HCT116 (cell line): ENCODE results near the gene C19orf44. TPM values are rescaled to one million over a fixed set of nuclear protein-coding genes. Genes with fewer than 3 reads are reported as not detected.
A peak's percentile ranks its signal among the peaks of the same experiment; 100 is the strongest.

Experiments
- ATAC-seq: fragments of 200-7000 bp; cut with Tn5 transposase; 2 replicates; pipeline ENCODE4 v1.9.1; 2020; ENCODE audit warnings: mild to moderate bottlenecking, moderate library complexity
- BruUV-seq: library from RNA; stranded (reverse); fragments of 400-500 nt; replicated peaks from 2 replicates; lab custom pipeline; 2021; lab: Mats Ljungman, UMichigan
- CTCF ChIA-PET: fragments of 300-600 bp; sonication (Branson Sonifier 250); formaldehyde crosslinking; loops from one replicate; lab custom pipeline; 2021; ENCODE audit warnings: antibody characterized with exemption; lab: Charles Lee
- POLR2A ChIA-PET: fragments of 300-600, 350-600 bp; sonication (Branson Sonifier 250); formaldehyde crosslinking; loops from one replicate; lab custom pipeline; 2021; ENCODE audit warnings: antibody characterized with exemption; lab: Charles Lee
- RAD21 ChIA-PET, 2 experiments: fragments of 300-600 bp; sonication (Branson Sonifier 250); formaldehyde crosslinking; loops; one replicate each; lab custom pipeline; 2023; ENCODE audit warnings: low total read pairs in 2 of 2; ENCODE audit not compliant: uncharacterized antibody in 2 of 2, unreplicated experiment in 2 of 2, low non-redundant PET in 1 of 2; lab: Charles Lee
- DNase-seq: peaks from one replicate; pipeline ENCODE4 v3.0.0-alpha.2; 2010; ENCODE audit warnings: low read depth, low spot score
- H2AFZ ChIP-seq: fragments of 200-600 bp; shearing (Covaris generic), sonication (generic); 2 replicates; pipeline ENCODE4 v1.6.1; 2017; ENCODE audit warnings: low read depth, mixed run types, mixed read lengths, antibody characterized with exemption, low read length; ENCODE audit not compliant: poor library complexity, severe bottlenecking
- H3K27ac ChIP-seq: 2 replicates; pipeline ENCODE4 v1.5.1; 2012; ENCODE audit warnings: low read depth, low read length
- H3K27me3 ChIP-seq: fragments of 200-600 bp; sonication (generic); 2 replicates; pipeline ENCODE4 v1.6.1; 2016; ENCODE audit warnings: mixed run types, low read length, mixed read lengths; ENCODE audit not compliant: insufficient read depth
- H3K36me3 ChIP-seq, 2 experiments: fragments of 200-500 bp in 1 of 2; fragments of 200-600 bp in 1 of 2; sonication (Bioruptor generic) in 1 of 2; sonication (generic) in 1 of 2; 2 replicates each; pipeline versions ENCODE4 v1.5.1 to v1.6.1; 2014 to 2016; ENCODE audit warnings: low read length in 2 of 2, inconsistent platforms in 1 of 2, mixed read lengths in 1 of 2, mixed run types in 1 of 2; ENCODE audit not compliant: insufficient read depth in 2 of 2, control insufficient read depth in 1 of 2
- H3K4me1 ChIP-seq, 2 experiments: fragments of 200-600 bp in 1 of 2; sonication (generic) in 1 of 2; 2 replicates each; pipeline versions ENCODE4 v1.5.1 to v1.6.1; 2012 to 2017; ENCODE audit warnings: low read length in 2 of 2, inconsistent platforms in 1 of 2, mild to moderate bottlenecking in 1 of 2, mixed read lengths in 1 of 2, mixed run types in 1 of 2, moderate library complexity in 1 of 2; ENCODE audit not compliant: insufficient read depth in 2 of 2, control insufficient read depth in 1 of 2
- H3K4me2 ChIP-seq: fragments of 200-600 bp; sonication (generic); 2 replicates; pipeline ENCODE4 v1.6.1; 2017; ENCODE audit warnings: mixed run types, low read length, mixed read lengths
- H3K4me3 ChIP-seq, 2 experiments: fragments of 200-600 bp in 1 of 2; sonication (generic) in 1 of 2; replicated peaks in 1 of 2; 2 replicates each; pipeline ENCODE4 v1.5.1; 2011 to 2016; ENCODE audit warnings: low read length in 2 of 2, control low read depth in 1 of 2, low read depth in 1 of 2, mild to moderate bottlenecking in 1 of 2, mixed read lengths in 1 of 2, mixed run types in 1 of 2
- H3K79me2 ChIP-seq: fragments of 200-600 bp; sonication (generic); 2 replicates; pipeline ENCODE4 v1.6.1; 2017; ENCODE audit warnings: mild to moderate bottlenecking, mixed run types, low read length, moderate library complexity, mixed read lengths; ENCODE audit not compliant: insufficient read depth
- H3K9ac ChIP-seq: fragments of 200-600 bp; sonication (generic); 2 replicates; pipeline ENCODE4 v1.6.1; 2016; ENCODE audit warnings: low read length, mixed read lengths
- H3K9me2 ChIP-seq: fragments of 200-600 bp; sonication (generic), shearing (Covaris generic); 2 replicates; pipeline ENCODE4 v1.6.1; 2017; ENCODE audit warnings: mixed run types, mild to moderate bottlenecking, moderate library complexity; ENCODE audit not compliant: insufficient read depth
- H3K9me3 ChIP-seq, 2 experiments: fragments of 200-500 bp in 1 of 2; fragments of 200-600 bp in 1 of 2; sonication (Bioruptor generic) in 1 of 2; sonication (generic) in 1 of 2; 2 replicates each; pipeline ENCODE4 v1.6.1; 2014 to 2017; ENCODE audit warnings: low read length in 2 of 2, mixed read lengths in 2 of 2, inconsistent platforms in 1 of 2, low read depth in 1 of 2, mild to moderate bottlenecking in 1 of 2, mixed run types in 1 of 2, moderate library complexity in 1 of 2; ENCODE audit not compliant: control insufficient read depth in 1 of 2, insufficient read depth in 1 of 2
- H4K20me1 ChIP-seq: fragments of 200-600 bp; sonication (generic), shearing (Covaris generic); 2 replicates; pipeline ENCODE4 v1.6.1; 2017; ENCODE audit warnings: mixed run types, mild to moderate bottlenecking, moderate library complexity; ENCODE audit not compliant: insufficient read depth
- CBX3 ChIP-seq: IDR thresholded peaks from 2 replicates; pipeline ENCODE4 v1.6.1; 2012; ENCODE audit warnings: low read depth
- CEBPB ChIP-seq: IDR thresholded peaks from 2 replicates; pipeline ENCODE4 v1.6.1; 2012; ENCODE audit warnings: low read depth
- CTCF ChIP-seq, 3 experiments: fragments of 200-600 bp in 1 of 3; sonication (generic) in 1 of 3; IDR thresholded peaks in 2 of 3; conservative IDR thresholded peaks in 1 of 3; 2 replicates each; pipeline ENCODE4 v1.5.1; 2012 to 2017; ENCODE audit warnings: low read depth in 2 of 3, low read length in 2 of 3, antibody characterized with exemption in 1 of 3, borderline replicate concordance in 1 of 3, control low read depth in 1 of 3, mild to moderate bottlenecking in 1 of 3, mixed read lengths in 1 of 3, mixed run types in 1 of 3, moderate library complexity in 1 of 3; ENCODE audit not compliant: insufficient read depth in 1 of 3
- ELF1 ChIP-seq: IDR thresholded peaks from 2 replicates; pipeline ENCODE4 v1.6.1; 2012; ENCODE audit warnings: low read depth, borderline replicate concordance
- EZH2 ChIP-seq: fragments of 200-600 bp; sonication (generic); IDR thresholded peaks from 2 replicates; pipeline ENCODE4 v1.6.1; 2017; ENCODE audit warnings: antibody characterized with exemption, mixed run types
- FOSL1 ChIP-seq: IDR thresholded peaks from 2 replicates; pipeline ENCODE4 v1.6.1; 2012; ENCODE audit warnings: low read depth
- MAX ChIP-seq: IDR thresholded peaks from 2 replicates; pipeline ENCODE4 v1.6.1; 2012
- POLR2AphosphoS5 ChIP-seq: IDR thresholded peaks from 2 replicates; pipeline ENCODE4 v1.6.1; 2011; ENCODE audit warnings: mild to moderate bottlenecking, low read depth, low read length, moderate library complexity
- REST ChIP-seq: IDR thresholded peaks from 2 replicates; pipeline ENCODE4 v1.6.1; 2012; ENCODE audit warnings: low read depth
- SIN3A ChIP-seq: IDR thresholded peaks from 2 replicates; pipeline ENCODE4 v1.6.1; 2012; ENCODE audit warnings: low read depth
- SP1 ChIP-seq: IDR thresholded peaks from 2 replicates; pipeline ENCODE4 v1.6.1; 2012; ENCODE audit warnings: low read depth
- SRF ChIP-seq: IDR thresholded peaks from 2 replicates; pipeline ENCODE4 v1.6.1; 2012; ENCODE audit warnings: low read depth
- TCF7L2 ChIP-seq: IDR thresholded peaks from 2 replicates; pipeline ENCODE4 v1.7.0; 2011; ENCODE audit warnings: borderline replicate concordance, inconsistent platforms; ENCODE audit not compliant: insufficient read depth, insufficient read length; ENCODE audit errors: extremely low read depth
- ZBTB33 ChIP-seq: IDR thresholded peaks from 2 replicates; pipeline ENCODE4 v1.6.1; 2011; ENCODE audit warnings: mild to moderate bottlenecking, low read length, moderate library complexity; ENCODE audit not compliant: insufficient replicate concordance; ENCODE audit errors: extremely low read depth
- ZFX ChIP-seq: fragments of 450-650 bp; IDR thresholded peaks from 2 replicates; pipeline ENCODE4 v1.6.1; 2017
- ZNF274 ChIP-seq: fragments of 200-500 bp; sonication (Bioruptor generic); IDR thresholded peaks from 2 replicates; pipeline ENCODE4 v1.6.1; 2014; ENCODE audit warnings: mild to moderate bottlenecking, low read depth, low read length, inconsistent platforms
- intact Hi-C: fragments of 100-400 bp; cut with micrococcal nuclease; formaldehyde crosslinking; loops from 2 replicates; pipeline ENCODE4 v1.10.0; 2022
- total RNA-seq: library from RNA; stranded (reverse); gene quantifications from one replicate; pipeline ENCODE4 v1.2.1, GENCODE V29; 2021; ENCODE audit not compliant: unreplicated experiment

C19orf44 gene
- total RNA-seq, 1 experiment from 2014 or later: 6.8 TPM

- ChIA-PET POLR2A (no interaction called here), RAD21 (no interaction called here), CTCF (no interaction called here)
- no peaks in the 10 kb centered on the region for H3K9me3 ChIP-seq
- peaks cover 23% of the 10 kb centered on the region; the same call in 1 of the 2 replicates for H4K20me1 ChIP-seq
- H3K27ac ChIP-seq: peak overlapping the region; percentile 83
- H3K4me2 ChIP-seq: peak overlapping the region; percentile 94
- no peak overlapping the region for H2AFZ ChIP-seq
- peak overlapping the region; percentile 96 for H3K9ac ChIP-seq
- peak overlapping the region; percentile 97 to 100 for H3K4me3 ChIP-seq
- TSS peak; percentile 83 for BruUV-seq
- peaks cover 80% of the 10 kb centered on the region for H3K79me2 ChIP-seq
- TF ChIP-seq SP1 (no peak), REST (no peak), POLR2AphosphoS5 (no peak), ZBTB33 (no peak), ZNF274 (no peak), CEBPB (no peak), SRF (no peak), CTCF (IDR thresholded peaks at IDR 0.05 in 2 of 3, conservative IDR thresholded peaks at IDR 0.05 in 1 of 3; ENCODE audit: borderline replicate concordance in 1 of 3, insufficient read depth in 1 of 3, low read depth in 2 of 3, low read length in 2 of 3) (no peak), TCF7L2 (no peak), CBX3 (no peak), MAX (no peak), FOSL1 (no peak), ELF1 (no peak), EZH2 (no peak), ZFX (no peak), SIN3A (no peak)
- no peak for DNase-seq
- peaks cover 9 to 17% of the 10 kb centered on the region in 2 experiments for H3K4me1 ChIP-seq
- H3K9me2 ChIP-seq: no peaks in the 10 kb centered on the region
- ATAC-seq: 0 out of 2 replicates have a peak, but pooled peaks have one; percentile 2
- intact Hi-C loops: no loop called here
- H3K27me3 ChIP-seq: no peaks in the 10 kb centered on the region
- H3K36me3 ChIP-seq: peaks cover 10 to 38% of the 10 kb centered on the region in 2 experiments
These were observed 45.4 kb downstream of the C19orf44 start for GRCh38 chr19:16541526-16542044.
